GM04503 (cell line): Measurements from ENCODE around the gene URB1.
"Not testable (repeated sequence)": the region's sequence is repeated elsewhere in the genome, so short reads cannot be mapped to it uniquely, and the experiment has no call there.

Experiments used
- DNase-seq: peaks from one replicate; pipeline ENCODE4 v3.0.0-alpha.2; 2012; ENCODE audit warnings: low read depth

The URB1 gene

DNA sequence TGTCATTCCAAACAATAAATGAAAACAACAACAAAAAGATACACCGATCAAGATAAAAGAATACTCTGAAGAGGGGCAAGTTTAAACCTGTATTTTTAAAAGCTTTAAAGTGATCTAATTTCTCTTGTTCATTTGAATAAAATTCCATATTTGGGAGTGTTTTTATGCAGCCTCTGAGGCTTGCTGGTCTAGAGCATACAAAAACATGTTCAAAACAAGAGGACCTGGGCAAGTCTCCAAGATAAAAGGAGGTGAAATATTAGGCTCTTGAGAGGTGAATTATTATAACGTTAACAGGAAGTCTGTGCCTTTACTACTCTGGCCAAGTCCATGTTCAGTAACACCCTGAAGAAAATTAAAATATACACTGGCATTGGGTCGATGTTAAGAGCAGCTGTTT lies 20.1 kb downstream of the URB1 start:
- DNase-seq: no peak

DNA sequence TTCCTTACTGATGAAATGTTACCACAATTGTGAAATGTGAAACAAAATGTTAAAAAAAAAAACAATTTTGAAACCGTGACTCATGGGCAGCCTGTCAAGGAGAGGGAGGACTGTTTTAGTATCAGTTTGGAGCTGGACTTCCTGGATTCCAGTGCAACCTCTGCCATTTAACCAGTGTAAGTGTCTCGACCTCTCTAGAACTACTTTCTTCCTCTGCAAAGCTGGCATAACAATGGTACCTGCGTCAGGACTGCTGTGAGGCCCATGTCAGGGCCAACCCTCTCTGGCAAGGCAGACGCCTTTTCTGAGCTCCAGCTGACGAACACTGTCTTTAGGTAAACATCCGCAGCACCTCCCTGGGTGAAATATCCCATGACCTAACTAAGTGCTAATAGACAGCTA lies 20.9 kb downstream of the URB1 start:
- DNase-seq: peak; percentile 82

DNA sequence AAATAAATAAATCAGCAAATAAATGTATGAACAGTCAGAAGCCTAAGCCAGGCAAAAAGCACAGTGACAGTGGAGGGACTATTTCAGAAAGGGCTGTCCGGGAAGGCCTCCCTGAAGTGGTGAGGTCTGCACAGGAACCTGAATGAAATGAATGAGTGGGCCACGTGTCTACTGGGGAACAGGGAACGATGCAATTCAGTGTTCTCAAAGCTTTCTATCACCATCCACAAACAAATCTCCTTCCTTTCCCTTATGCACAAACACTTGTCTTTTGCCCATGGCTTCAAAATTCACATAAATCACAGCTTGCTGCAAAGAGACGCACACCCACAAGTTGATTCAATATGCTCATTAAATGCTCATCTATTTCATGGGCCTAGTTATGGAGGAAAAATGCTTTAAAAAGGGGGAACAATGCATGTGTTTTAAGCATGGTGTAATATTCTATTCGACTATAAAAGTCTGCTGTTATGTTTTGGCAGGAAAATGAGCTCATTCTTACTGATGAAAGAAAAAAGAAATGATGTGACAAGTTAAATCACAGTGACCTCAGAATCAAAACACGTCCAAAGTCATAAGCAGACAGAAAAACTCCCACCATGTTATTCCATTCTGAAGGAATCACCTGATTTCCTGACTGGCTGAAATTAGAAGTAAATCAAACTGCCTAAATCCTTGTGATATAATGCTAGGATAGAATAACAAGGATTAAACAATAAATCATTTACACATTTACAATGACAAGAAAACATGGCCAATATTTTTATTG lies 21.6 kb downstream of the URB1 start:
- DNase-seq: no peak

DNA sequence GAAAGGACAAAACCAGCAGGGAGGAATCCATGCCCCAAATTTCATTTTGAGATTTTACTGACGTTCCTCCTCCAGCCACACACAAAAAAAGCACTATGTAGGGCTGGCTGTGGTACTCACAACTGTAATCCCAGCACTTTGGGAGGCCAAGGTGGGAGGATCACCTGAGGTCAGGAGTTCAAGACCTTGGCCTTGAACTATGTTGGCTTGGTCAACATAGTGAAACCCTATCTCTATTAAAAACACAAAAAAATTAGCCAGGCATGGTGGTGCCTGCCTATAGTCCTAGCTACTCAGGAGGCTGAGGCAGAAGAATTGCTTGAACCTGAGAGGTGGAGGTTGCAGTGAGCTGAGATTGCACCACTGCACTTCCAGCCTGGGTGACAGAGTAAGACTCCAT lies 23.9 kb downstream of the URB1 start:
- DNase-seq: not testable (repeated sequence)

DNA sequence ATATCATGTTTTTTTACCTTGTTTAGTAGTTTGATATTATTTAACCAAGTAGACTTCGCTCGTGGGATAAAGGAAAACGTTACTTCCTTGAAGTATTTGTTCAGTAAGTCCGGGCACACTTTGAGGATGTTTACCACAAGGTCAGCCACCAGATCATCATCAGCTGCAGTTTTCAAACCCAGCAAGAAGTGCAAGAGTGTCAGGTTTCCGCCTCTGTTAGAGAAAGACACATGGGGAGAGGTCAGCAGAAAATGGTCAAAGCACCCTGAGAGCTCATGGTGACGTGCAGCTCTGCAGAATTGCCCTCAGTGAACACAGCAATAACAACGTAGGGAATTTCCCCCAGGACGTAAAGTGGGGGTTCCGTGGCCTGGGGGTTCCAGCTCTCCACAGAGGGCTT lies 24.4 kb downstream of the URB1 start:
- DNase-seq: no peak

DNA sequence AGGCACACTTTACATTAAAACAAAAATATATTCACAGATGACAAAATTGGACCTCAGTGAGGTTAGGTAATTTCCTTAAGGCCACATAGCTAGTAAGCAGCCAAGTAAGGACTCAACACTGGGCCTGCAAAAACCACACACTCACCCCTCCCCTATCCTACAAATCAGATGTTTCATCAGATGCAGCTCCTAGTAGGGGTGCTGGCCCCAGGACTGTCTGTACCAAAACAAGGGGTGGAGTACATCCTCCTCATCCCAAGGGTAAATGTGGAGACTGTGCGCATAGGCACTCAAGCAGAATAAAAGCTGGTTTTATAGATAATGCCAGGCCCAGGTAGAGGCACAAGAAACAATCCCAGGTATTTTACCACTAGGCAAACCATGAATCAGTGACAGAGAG lies 25.7 kb downstream of the URB1 start:
- DNase-seq: no peak

DNA sequence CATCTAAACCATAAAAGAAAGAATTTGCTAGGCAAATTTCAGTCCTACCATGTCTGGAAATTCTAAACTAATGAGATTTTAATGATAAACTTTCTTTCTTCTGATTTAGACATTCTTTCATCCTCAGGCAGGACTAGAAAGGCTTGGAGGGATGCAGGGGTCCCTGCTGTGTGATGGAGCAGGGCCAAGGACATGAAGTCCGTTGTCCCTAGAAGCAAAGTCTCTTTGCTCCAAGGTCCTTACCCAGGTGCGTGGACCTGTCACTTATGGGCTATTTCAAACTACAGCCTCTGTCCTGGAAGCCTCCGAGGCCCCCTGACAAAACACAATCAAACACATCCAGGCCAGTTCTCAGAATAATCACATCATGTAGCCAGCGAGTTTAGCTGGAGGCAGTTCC lies 26.6 kb downstream of the URB1 start:
- DNase-seq: no peak

DNA sequence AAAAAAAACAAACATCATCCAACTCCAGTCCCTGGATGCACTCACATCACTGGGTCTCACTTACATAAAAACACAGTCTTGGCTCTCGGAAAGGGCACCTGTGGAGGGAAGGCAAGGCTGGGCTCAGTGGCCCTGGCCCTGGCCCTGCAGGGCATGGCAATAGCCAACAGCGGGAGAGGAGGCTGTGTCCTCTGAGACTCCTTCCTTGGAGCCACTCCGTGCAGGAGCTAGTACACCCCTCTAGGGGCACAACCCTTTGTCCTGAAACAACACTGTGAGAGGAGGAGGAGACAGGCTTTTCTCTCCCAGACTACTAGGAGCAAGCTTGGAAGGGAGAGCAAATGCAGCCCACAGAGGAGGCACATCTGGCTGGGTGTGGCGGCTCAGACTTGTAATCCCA lies 28.0 kb downstream of the URB1 start:
- DNase-seq: no peak

DNA sequence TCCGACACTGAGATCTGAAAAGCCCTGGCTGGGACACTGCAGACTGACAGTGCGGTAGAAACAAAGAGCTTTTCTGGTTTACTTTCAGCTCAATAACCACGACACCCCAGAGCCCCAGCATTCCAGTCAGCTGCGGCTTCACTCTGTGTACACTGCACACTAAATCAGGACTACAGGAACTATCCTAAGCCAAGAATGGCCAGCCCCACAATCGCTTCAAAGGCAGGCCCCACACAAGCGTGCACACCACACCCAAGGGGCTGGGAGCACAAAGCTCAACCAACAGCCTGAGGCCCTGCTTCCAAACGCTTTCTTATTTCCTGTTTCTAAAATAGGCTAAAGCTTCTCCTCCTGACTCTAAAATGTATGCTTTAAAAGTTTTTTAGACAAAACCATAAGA lies 28.4 kb downstream of the URB1 start:
- no peak for DNase-seq

DNA sequence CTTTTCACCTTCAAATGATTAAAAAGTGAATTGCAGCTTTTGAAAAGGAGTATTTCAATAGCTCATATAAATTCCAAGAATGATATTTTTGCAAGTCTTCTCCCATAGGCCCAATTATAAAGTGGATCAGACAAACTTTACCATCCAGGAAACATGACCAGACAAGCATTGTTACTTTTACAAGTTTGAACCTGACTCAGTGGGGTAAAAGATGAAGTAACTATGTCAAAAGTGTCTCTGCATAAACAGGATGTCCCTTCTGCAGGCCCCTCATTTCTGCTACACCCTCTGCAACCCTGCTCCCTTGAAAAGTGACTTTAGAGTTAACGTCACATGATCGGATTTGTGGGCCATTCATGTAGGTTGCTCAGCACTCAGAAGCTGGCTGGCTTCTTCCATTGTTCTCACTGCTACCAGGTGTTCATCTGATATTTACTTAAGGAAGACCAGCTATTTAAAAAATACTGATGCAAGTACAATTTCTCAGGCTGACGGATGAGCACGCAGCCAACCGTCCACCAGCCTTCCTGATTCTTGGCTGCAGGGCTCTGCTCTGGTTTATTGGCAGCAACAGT lies 32.3 kb downstream of the URB1 start:
- DNase-seq: no peak

DNA sequence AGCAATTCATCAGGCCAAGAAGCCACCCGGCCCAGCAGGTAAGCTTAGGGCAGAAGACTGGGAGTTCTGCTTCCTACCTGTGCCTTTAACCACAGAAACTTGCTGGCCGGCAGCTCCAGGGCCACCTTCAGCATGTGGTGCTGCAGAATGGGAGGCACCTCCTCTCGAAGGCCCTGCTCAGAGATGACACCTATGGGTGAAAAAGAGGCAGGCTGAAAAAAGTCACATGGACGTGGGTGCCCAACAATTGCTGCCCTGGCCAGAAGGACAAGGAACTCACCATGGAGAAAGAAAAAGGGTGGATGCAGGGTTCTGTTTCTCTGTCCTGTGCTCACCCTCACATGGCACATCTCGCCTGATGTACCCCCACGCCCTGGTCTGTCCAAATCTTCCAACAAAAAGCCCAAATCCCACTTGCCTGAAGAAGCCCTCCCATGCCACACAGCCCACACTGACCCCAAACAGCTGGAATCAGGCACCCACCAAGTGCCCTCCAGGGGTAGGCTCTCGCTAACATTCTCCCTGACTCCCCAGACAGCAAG lies 33.0 kb downstream of the URB1 start:
- no peak for DNase-seq

DNA sequence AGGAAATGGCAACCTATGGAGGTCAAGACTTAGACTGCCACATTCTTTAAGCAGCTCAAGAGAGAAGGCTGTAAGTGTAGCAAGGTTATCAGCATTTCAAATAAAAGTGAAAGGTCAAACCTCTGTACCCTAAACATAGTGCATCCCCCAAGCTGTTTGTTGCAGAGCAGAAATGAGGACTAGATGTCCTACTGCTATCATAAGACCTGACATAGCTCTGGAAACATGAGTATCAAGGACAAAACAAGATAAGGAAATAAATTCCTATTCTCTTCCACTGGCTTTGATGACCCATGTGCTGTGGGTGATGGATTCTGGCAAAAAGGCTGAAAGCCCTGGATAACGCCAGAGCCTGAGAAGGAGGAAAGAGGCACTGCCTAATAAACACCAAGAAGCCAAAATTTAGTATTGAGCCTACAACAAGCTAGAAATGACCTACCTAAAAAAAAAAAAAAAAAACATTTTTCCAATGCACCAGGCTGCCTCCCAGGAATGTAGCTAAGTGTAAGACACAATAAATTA lies 35.9 kb downstream of the URB1 start:
- DNase-seq: no peak

DNA sequence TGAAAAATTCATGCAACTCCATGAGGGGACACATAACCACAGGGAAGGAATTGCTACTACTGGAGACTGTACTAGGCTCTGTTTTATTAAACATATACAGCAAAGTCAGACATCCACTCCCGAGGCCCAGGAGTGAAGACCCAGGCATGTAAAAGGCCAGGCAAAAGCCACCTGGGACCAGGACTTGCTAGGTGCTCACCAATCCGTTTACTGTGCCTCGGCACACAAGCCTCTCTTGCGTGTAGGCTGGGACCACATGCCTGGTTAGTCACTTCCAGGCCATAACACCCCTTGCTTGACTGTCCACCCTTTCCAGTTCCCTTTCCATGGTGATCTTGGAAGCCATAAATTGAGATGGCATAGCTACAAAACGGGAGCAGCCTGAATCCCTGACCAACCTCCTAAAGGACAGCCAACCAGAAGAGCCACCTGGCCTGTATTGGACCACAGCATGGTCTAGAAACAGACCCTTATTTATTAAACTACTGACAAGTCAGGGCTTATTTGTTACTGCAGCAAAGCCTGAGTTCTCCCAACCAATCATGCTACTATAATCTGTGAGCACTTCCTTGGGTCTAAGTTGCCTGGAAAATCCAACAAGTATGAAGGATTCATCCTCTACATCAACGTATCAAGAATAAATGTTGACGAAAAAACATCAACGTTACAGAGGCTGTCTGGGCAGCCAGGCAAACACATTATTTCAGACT lies 39.7 kb downstream of the URB1 start:
- DNase-seq: no peak

DNA sequence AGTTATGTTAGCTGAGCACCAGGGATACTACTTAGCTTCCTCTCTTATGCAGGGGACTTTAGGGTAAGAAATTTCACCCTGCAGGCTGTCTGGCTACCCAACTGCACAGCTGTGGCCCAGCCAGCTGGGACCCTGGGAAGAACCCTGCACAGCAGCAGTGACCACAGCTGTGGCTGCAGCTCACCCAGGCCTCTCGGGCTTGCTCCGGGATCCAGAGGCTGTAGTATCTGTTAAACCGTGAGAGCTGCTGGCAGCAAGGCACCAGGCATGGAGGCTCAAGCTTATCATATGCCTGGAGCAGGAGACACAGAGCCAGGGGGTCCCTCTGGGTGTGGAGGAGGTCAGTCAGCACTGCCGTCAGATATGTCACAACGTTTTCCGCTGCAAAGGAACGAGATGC lies 40.3 kb downstream of the URB1 start:
- DNase-seq: no peak

DNA sequence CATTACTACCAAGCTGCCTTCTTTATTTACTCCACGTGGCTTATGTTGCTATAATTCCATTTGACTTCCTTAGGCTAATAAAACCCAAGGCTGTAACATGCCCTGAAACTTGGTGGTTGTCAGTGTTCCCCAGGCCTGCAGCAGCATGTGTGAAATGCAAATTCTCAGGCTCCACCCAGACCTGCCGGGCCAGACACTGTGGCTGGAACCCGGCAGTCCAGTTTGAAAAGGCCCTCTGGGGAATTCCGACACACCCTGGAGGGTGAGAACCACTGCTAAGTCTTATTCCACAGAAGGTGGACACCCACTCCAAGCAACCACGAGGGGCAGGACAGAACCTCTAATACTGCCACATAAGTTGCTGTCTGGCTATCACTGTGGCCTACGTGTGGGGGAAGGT lies 41.4 kb downstream of the URB1 start:
- DNase-seq: no peak

DNA sequence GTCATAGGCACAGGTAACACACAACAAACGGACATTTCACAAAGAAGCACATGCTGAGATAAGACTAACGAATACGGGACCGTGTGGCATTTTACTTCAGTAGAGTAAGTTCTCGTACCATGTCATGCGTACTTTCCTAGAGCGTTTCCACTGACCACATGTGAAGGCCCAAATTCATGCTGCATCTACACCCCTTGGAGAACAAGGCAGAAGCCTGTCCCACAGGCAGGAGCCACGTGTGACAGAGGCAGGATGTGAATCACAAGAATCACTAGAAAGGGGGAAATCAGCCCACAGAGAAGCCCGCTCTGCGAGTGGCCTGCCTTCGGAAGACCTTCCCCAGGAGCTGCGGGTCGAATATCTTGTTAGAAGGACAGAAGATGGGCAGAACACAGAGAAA lies 41.8 kb downstream of the URB1 start:
- no peak for DNase-seq

DNA sequence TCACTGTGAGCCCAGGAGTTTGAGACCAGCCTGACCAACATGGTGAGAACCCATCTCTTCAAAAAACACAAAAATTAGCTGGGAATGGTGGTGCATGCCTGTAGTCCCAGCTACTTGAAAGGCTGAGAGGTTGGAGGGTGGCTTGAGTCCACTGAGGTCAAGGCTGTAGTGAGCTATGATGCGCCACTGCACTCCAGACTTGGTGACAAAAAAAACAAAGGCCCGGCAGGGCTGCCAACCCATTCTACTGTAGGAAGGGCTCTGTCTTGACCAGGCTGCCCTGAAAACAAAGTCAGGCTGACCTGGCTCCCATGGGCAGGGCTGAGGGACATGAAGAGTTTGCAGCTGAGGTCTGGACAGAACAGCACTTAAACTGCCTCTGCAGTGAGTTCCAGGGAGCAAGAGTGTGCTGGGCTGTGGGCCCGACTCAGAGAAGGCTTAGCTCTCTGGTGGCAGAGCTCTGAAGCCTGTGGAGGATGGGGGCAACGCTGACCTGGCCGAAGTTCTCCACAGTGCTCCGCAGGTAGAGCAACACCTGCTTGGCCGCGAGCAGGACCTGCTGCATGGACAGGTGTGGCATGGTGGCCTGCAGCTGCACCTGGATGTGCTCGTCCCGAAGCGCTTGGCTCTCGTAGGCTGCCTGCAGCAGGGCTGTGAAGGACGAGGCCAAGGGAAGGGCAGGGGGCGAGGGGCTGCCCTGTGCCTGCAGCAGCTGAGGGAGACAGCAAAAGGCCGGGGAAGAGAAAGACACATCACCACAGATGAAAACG lies 42.4 kb downstream of the URB1 start:
- DNase-seq: no peak

DNA sequence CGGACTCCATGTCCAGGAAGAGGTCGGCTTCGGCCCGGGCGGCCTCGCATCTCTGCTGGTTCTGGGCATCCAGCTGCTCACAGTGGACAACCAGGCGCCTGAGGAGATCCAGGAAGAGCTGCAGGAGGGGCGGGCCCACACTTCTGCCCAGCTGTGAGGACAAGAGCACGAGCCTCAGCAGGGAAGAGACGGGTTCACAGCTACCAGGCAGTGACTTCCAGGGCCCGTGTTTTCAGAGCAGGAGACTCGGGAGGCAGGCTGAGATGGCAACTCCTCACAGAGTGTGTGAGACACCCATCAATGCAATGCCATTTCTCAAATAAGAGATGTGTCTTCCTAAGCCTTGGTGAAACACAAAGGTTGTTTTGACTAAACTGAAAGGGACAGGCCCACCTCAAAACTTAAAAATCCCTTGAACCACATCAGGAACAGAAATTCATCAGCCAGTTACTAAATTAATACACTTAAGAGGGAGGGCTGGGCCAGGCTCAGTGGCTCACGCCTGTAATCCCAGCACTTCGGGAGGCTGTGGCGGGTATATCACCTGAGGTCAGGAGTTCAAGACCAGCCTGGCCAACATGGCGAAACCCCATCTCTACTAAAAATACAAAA lies 43.4 kb downstream of the URB1 start:
- DNase-seq: no peak

DNA sequence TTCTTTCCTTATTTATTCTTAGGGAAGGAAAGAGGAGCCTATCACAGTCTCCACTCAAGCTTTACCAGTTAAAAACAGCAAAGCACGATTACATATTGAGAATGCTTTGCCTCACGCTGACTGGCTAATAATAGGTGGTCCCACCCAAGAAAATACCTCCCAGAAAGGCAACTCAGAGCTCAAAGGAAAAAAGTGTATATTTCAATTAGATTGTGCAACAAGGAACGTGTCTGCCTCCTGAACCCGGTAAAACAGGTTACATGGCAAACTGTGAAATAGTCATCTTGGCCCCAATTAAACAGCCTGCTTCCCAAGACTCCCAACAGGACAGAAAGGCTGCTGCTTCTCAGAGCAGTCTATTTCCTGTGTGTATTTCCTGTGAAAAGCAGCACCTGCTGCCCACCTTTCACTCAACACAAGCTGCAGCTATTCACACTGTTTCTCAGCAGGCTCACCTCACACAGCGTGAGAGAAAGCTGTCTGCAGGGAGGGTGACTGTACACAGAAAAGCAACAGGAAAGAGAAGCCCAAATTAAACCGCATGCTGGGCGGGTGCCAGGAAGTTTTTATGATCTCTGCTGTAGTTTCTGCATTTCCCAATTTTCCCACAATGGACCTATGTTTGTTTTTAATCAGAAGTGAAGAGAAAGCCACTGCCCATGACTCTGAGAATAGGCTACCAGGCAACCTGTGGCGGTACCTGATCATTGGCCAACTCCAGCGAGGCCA lies 44.0 kb downstream of the URB1 start:
- no peak for DNase-seq

DNA sequence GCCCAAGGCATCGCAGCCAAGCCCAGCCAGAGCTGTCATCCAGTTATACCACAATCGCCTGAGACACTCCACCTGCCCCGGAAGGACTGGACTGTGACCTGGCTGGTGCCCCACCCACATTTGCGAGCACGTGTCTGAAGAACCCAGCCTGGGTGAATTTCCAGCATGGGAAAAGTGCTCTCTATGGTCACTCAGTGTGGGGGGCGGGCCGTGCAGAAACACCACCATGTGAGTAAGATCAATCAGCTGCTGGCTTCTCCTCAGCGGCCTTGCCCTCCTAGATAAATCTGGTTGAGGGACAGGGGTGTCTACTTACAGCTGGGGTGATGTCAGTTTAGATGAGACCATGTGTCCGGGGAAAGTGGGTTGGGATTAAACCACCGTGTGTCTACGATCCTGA lies 44.8 kb downstream of the URB1 start:
- no peak for DNase-seq

DNA sequence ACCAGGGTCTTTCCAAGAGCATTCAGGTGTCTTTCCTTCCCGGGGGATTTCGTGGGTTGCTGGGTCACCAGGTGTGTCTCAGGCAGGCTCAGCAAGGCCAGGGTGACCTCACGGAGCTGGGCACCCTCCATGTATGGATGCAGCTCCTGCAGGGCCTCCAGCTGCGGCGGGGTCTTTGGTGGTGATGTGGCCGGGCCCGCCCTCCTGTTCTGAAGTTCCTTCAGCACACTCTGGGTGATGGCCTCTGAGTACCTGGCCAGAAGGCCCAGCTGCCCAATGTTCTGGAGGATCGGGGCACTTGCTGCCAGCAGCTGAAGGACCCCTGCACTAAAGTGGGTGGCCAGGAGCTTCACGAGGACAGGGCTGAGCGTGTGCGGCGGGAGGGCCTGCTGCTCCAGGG lies 45.5 kb downstream of the URB1 start:
- DNase-seq: no peak
